ENCODE data around the gene CYTH1.

CYTH1 gene

DNA sequence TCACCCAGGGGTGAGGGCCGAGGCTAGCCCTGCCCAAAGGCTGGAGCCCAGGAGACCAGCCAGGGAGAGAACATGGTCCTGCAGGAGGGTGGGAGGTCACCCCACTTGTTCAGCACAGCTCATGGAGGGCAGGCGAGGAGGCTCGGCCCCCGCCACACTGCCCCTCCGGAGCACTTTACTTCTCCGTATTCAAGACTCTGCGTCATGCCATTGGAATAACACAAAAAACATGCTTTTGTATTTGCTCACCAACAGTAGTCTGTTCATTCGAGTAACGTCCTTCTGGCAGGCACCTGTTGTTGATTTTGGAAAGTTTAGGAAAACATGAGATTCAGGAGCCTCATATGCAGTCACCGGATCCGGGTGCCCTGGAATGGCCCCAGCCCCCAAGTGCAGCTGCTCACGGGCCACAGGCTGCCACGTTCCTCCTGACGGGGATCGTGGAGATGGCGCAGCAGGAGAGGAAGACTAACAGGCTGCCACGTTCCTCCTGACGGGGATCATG lies 123.7 kb downstream of the CYTH1 start:
- in situ Hi-C loops (cut with MboI; ENCODE audit: low sequenced_read_pairs): no loop called here

DNA sequence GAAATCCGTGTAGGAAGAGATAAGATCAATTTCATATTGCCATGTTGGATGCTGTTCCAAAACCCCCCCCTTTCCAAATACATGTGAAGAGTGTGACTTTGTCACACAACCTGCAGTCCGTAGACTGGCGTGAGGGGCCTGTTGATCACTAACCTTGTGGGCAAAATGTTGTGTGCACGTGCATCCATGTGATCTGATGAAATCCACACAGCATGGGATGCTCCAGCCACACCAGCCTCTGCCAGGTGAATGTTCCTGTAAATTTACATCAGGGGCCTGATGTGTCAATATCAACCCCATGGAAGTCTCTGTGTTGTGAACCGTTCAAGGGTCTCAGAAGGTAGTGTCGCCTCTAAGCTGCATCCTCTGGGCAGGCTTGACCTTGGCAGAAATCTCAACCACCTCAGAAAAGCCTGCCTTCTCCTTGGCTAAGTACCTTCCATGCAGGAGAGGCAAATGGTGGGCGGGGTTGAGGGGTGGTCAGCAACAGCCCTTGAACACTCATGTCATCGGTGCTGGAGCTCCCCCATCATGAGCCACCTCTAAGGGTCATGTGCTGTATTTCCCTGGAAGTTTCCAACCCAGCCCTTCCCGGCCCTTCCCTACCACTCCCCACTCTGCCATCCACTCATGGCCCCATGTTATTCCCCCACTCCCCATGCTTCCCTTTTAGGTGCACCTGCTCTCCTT lies 126.7 kb downstream of the CYTH1 start:
- in situ Hi-C loops (cut with MboI; ENCODE audit: low sequenced_read_pairs): no loop called here

DNA sequence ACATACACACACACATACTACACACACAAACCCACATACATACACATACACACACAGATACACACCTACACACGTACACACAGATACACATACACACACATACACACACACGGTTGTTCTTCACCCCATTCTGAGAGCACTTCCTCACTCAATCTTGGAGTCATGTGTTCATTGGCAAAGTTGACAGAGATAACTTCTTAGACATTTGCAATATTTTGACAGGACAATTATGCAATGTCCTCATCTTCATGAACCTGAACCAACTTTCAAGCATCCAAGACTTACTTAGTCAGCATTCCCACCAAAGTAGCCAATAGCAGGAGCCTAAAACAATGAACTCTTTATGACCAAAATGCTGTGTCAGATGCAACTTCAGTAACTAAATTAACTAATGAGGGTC lies 127.7 kb downstream of the CYTH1 start:
- in situ Hi-C loops (cut with MboI; ENCODE audit: low sequenced_read_pairs): no loop called here

DNA sequence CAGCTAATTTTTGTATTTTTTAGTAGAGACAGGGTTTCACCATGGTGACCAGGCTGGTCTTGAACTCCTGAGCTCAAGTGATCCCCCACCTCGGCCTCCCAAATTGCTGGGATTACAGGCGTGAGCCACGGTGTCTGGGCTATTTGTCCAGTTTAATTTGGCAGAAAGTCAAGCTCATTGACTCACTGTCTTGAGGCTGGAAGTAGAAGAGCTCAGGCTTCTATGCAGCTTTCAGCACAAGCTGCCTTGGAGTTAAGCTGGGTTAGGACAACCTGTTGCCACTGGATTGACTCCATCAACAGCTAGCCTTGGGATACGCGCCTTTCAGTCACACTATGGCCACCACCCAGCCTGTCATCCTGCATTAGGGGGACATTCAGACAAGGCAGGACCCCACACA lies 128.7 kb downstream of the CYTH1 start:
- in situ Hi-C loops (cut with MboI; ENCODE audit: low sequenced_read_pairs): no loop called here

DNA sequence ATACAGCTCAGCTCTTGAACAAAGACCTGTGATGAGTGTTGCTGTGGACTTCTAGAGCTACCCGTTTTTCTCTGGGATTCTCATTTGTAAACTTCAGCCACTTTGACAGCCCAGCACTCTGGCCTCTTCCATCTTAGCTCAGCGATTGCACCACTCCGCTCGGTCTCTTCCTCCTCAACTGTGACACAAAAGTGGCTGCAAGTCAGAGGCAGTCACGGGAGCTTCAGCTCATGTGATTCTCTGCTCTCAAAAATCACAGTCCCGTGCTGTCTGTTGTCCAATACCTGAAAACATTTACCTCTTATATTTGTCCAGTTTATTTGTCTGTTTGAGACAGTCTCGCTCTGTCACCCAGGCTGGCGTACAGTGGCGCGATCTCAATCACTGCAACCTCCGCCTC lies 129.2 kb downstream of the CYTH1 start:
- in situ Hi-C loops (cut with MboI; ENCODE audit: low sequenced_read_pairs): no loop called here

GRCh38 chr17:78652024-78652423 lies 130.0 kb downstream of the CYTH1 start:
- in situ Hi-C loops (cut with MboI; ENCODE audit: low sequenced_read_pairs): no loop called here

GRCh38 chr17:78651554-78651953 lies 130.5 kb downstream of the CYTH1 start:
- in situ Hi-C loops (cut with MboI; ENCODE audit: low sequenced_read_pairs): no loop called here

DNA sequence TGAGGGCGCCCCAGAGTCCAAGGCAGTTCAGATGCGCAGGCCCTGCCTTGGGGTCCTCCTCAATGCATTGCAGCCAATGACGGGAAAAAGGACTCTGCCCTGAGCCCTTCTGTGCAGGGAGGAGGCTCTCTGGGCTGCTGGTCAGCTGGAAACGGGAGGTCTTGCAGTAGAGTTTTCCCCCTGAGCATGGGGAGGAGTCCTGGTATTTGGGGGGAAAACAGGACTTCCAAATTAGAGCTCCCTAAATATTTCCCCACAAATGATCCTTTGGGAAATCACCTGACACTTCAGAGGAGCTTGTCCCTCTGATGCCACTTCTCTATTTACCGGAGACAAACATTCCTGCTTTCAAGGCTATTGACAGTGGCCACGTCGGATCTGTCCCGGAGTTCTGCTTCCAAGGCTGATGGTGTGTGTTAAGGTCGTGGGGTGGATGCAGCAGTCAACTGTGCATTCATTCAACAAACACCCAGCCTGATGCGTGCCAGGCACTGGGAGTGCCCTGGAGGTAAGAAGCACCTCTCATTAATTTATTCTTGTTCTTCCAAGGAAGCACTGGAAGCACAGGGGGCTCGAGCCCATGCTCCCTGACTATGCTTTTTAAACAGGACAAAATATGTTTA lies 131.9 kb downstream of the CYTH1 start:
- in situ Hi-C loops (cut with MboI; ENCODE audit: low sequenced_read_pairs): no loop called here

DNA sequence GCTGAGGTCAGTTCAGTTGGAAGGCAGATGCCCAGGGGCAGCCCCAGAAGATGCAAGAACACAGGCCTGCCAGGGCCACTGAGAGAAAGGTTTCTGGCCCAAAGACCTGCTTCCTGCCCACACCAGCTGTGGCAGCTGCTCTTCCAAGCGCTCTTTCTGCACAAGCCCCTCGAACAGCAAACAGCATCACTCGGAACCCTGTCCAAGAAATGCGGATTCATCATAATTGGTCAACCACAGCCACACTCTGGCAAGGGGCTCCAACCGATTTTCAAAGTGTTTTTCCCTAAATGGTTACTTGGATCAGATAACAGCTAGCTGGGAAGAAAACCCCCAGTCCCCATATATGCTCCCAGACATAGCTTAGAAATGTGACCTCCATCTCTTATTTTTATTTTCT lies 133.8 kb downstream of the CYTH1 start:
- in situ Hi-C loops (cut with MboI; ENCODE audit: low sequenced_read_pairs): no loop called here

DNA sequence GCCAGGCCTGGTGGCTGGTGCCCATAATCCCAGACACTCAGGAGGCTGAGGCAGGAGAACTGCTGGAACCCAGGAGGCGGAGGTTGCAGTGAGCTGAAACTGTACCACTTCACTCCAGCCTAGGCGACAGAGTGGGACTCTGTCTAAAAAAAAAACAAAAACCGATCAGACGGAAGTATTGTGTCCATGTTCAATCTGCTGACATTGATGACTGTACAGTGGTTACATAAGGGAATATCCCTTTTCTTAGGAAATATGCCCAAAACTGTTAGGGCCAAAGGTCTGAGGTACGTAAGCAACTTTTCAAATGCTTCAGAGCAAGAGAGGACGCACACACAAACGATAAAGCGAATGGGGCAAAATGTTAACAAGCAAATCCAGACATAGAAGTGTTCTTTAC lies 135.0 kb downstream of the CYTH1 start:
- in situ Hi-C loops (cut with MboI; ENCODE audit: low sequenced_read_pairs): no loop called here

- in situ Hi-C loops (cut with MboI; ENCODE audit: low sequenced_read_pairs): no loop called here
Observed at GRCh38 chr17:78645421-78646295, 136.4 kb downstream of the CYTH1 start.

DNA sequence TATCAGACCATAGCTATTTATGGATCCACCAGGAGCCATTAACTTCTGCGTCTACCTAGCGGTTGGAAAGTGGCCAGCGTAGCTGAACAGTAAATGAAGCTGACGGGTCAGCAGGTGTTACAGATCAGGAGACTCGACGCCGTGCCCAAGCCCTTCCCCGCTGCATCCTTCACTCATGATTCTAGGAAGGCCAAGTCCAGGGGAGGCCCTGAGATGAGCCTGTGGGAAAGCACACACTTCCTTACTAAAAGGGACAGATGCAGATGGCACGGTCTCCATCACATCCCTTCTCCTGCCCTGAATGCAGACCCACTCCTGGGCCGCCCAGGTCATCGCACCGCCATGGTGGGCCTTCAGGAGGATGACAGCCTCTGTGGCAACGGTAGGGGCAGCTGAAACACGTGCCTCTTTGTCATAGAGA lies 137.1 kb downstream of the CYTH1 start:
- in situ Hi-C loops (cut with MboI; ENCODE audit: low sequenced_read_pairs): no loop called here

DNA sequence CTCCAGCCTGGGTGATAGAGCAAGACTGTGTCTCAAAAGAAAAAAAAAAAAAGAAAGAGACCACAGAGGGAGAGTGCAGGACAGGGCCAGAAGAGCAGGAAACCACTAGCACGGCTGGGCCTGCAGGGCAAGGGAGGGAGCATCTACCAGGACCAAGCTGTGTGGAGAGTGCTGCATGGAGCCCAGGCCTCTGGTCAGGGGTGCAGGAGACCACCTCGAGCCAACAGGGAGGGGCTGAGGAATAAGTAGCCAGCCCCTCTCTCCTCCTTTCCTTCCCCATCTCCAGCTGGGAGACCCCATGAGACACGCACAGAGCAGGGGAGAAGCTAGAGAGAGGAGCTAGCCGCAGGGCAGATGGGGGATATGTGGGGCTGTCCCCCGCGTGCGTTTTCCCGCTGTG lies 137.8 kb downstream of the CYTH1 start:
- in situ Hi-C loops (cut with MboI; ENCODE audit: low sequenced_read_pairs): no loop called here

- in situ Hi-C loops (cut with MboI; ENCODE audit: low sequenced_read_pairs): no loop called here
Observed at GRCh38 chr17:78643326-78643725, 138.7 kb downstream of the CYTH1 start.

DNA sequence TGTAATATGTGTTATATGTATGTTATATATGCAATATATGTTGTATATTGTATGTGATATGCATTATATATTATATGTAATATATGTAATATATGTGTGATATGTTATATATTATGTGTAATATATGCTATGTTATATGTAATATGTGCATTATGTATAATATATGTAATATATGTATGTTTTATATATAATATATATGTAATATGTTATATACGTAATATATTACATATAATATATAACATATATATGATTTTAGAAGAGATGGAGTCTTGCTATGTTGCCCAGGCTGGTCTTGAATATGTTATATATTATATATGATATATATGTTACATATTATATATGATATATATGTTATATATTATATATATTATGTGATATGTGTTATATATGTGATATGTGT lies 139.4 kb downstream of the CYTH1 start:
- in situ Hi-C loops (cut with MboI; ENCODE audit: low sequenced_read_pairs): no loop called here

DNA sequence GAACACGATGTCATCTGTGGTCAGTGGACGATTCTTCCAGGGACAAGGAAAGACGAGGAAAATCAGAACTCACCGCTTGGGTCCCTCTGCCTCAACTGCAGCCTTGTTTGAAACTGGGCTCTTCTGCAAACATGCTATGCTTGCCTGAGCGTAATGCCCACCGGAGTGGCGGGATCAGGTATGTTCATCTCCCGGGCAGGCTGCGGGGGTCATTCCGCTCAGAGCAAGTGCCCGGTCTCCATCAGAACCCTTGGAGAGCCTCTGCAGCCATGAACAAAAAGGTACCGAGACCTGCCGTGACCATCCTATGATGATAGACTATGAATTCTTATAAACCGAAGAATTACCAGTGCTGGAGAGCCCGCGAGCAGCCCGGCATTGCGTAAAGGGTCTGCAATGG lies 140.4 kb downstream of the CYTH1 start:
- in situ Hi-C loops (cut with MboI; ENCODE audit: low sequenced_read_pairs): no loop called here

- in situ Hi-C loops (cut with MboI; ENCODE audit: low sequenced_read_pairs): no loop called here
Observed at GRCh38 chr17:78641243-78641642, 140.8 kb downstream of the CYTH1 start.

- in situ Hi-C loops (cut with MboI; ENCODE audit: low sequenced_read_pairs): no loop called here
Observed at GRCh38 chr17:78640700-78641099, 141.4 kb downstream of the CYTH1 start.

GRCh38 chr17:78637643-78638420 lies 144.2 kb downstream of the CYTH1 start:
- in situ Hi-C loops (cut with MboI; ENCODE audit: low sequenced_read_pairs): no loop called here

DNA sequence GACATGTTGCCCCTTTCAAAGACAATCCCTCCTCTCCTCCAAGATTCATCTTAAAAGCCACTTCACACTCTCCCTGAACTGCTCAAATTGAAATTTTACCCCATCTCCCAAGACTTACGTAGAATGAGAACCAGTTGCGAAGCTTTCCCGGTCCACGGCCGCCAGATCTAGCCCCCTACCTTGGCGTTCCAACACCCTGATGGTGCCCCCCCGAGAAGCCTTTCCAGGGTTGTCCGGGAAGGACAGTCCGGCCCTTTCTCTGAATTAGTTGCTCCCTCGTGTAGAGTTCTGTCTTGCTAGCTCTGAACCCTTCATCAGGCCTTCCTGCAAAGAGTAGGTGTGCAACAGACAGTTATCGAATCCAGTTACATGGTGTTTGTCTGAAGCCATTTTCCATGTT lies 144.9 kb downstream of the CYTH1 start:
- in situ Hi-C loops (cut with MboI; ENCODE audit: low sequenced_read_pairs): no loop called here

- in situ Hi-C loops (cut with MboI; ENCODE audit: low sequenced_read_pairs): no loop called here
Observed at GRCh38 chr17:78634154-78634553, 147.9 kb downstream of the CYTH1 start.
